Tibial nerve (tissue), 4 donors: Measurements from ENCODE around the gene RNF151. TPM values are rescaled to one million over a fixed set of nuclear protein-coding genes. Genes with fewer than 3 reads are reported as not detected.

ENCODE experiments used
- DNase-seq, 2 donors: peaks; one replicate each; pipeline ENCODE4 v3.0.0-alpha.2; 2019; ENCODE audit warnings: low spot score in 2 of 2
- H3K27ac ChIP-seq, 4 donors: fragments of 200-600 bp; sonication (generic) in 3 of 4; one replicate each; pipeline ENCODE4 v1.5.1; 2017 to 2019; ENCODE audit warnings: mild to moderate bottlenecking in 1 of 4
- H3K27me3 ChIP-seq, 2 donors: fragments of 200-600 bp; sonication (generic) in 1 of 2; one replicate each; pipeline versions ENCODE4 v1.5.1 to v1.6.0; 2017 to 2019
- H3K36me3 ChIP-seq, 3 donors: fragments of 200-600 bp; sonication (generic); one replicate each; pipeline ENCODE4 v1.5.1; 2018 to 2019
- H3K4me1 ChIP-seq, 4 donors: fragments of 200-600 bp; sonication (generic) in 3 of 4; one replicate each; pipeline ENCODE4 v1.5.1; 2017 to 2019
- H3K4me3 ChIP-seq, 4 donors: fragments of 200-600 bp; sonication (generic) in 3 of 4; one replicate each; pipeline ENCODE4 v1.5.1; 2017 to 2019; ENCODE audit warnings: mild to moderate bottlenecking in 1 of 4, moderate library complexity in 1 of 4
- H3K9me3 ChIP-seq, 4 donors: fragments of 200-600 bp; sonication (generic) in 3 of 4; one replicate each; pipeline ENCODE4 v1.5.1; 2017 to 2019
- EP300 ChIP-seq, 2 donors: sonication (generic); formaldehyde crosslinking; IDR thresholded peaks; one replicate each; pipeline ENCODE4 v1.6.1; 2017; ENCODE audit warnings: antibody characterized with exemption in 2 of 2, mild to moderate bottlenecking in 1 of 2
- POLR2A ChIP-seq, 2 donors: fragments of 450-650 bp; IDR thresholded peaks; one replicate each; pipeline ENCODE4 v1.6.1; 2017; ENCODE audit warnings: antibody characterized with exemption in 2 of 2, mild to moderate bottlenecking in 2 of 2, moderate library complexity in 2 of 2
- WGBS, 2 donors: methylation state at CpG; one replicate each; pipeline ENCODE4 v1.1.5; 2018; 5-methylcytosine and 5-hydroxymethylcytosine counted together
- total RNA-seq, 4 donors: library from RNA; depleted of rRNA; stranded (reverse); fragments of >200 nt; gene quantifications; one replicate each; pipeline ENCODE4 v1.1.0, GENCODE V29; 2016
- TF ChIP-seq, protein P1 (sequence below), 5 experiments: fragments of 200-600 bp in 3 of 5; fragments of 450-650 bp in 2 of 5; sonication (generic) in 3 of 5; IDR thresholded peaks; one replicate each; pipeline ENCODE4 v1.5.1; 2016 to 2019; ENCODE audit warnings: antibody characterized with exemption in 5 of 5, mild to moderate bottlenecking in 3 of 5, moderate library complexity in 2 of 5

RNF151 gene
- total RNA-seq, 4 donors from 2014 or later: not detected

DNA sequence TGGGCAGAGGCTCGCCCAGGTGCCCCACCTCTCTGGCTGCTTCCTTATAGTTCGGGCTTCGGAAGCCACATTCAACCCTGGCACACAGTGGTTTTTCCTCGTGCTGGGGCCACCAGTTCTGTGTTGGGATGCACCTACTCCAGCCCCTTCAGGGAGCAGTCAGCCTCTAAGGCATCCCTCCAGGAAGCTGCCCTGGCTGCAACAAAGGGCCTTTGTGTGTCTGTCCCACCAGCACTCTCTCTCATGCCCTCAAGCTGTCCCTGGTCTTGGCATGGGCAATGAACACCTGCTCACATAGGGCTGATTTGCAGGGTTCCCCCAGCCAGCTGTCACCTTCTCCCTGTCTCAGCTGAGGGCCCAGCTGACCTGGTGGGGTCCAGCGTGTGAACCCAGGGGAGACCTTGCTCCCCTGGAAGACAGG is 15.4 kb downstream of the RNF151 start:
- H3K27ac ChIP-seq: no peak overlapping the region
- TF ChIP-seq, protein P1, sequence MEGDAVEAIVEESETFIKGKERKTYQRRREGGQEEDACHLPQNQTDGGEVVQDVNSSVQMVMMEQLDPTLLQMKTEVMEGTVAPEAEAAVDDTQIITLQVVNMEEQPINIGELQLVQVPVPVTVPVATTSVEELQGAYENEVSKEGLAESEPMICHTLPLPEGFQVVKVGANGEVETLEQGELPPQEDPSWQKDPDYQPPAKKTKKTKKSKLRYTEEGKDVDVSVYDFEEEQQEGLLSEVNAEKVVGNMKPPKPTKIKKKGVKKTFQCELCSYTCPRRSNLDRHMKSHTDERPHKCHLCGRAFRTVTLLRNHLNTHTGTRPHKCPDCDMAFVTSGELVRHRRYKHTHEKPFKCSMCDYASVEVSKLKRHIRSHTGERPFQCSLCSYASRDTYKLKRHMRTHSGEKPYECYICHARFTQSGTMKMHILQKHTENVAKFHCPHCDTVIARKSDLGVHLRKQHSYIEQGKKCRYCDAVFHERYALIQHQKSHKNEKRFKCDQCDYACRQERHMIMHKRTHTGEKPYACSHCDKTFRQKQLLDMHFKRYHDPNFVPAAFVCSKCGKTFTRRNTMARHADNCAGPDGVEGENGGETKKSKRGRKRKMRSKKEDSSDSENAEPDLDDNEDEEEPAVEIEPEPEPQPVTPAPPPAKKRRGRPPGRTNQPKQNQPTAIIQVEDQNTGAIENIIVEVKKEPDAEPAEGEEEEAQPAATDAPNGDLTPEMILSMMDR (IDR thresholded peaks at IDR 0.05): no peak
- no peak for TF ChIP-seq POLR2A (IDR thresholded peaks at IDR 0.05)
- TF ChIP-seq EP300 (IDR thresholded peaks at IDR 0.05): no peak
- WGBS, 2 donors: 39 to 43% methylated on average over 5 of the region's 5 CpGs
- peaks cover 0 to 54% of the 10 kb centered on the region in 2 donors for H3K27me3 ChIP-seq
- no peak for DNase-seq
- no peaks in the 10 kb centered on the region for H3K9me3 ChIP-seq
- H3K36me3 ChIP-seq: peaks cover 0 to 44% (median 13%) of the 10 kb centered on the region in 3 donors
- H3K4me3 ChIP-seq: no peak overlapping the region
- peaks cover 0 to 46% (median 24%) of the 10 kb centered on the region in 4 donors for H3K4me1 ChIP-seq

DNA sequence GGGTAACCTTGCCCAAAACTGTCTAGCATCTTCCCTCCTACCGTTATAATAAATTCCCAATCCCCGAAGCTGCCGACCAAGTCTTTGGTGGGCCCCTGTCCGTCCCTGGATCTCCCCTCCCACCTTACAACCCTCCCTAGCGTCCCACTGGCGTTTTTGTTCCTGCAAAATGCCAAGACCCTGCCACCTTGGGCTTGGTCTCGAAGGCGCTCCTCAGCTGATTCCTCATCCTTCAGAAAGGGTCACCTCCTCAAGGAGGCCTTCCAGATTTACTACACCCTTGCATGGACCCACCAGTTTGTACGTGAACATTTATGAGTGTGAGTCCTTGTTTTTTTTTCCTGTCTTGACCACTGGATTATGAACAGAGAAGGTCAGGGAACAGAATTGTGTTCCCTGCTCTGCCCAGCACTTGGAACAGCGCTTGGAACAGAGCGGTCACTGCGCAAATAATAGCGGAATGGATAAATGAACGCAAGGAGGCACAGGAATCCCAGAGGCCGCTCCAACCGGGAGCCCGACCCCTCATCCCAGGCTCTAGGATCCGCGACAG is 16.4 kb downstream of the RNF151 start:
- peaks cover 0 to 41% (median 4%) of the 10 kb centered on the region in 3 donors for H3K36me3 ChIP-seq
- H3K9me3 ChIP-seq: no peaks in the 10 kb centered on the region
- peaks cover 0 to 46% (median 24%) of the 10 kb centered on the region in 4 donors for H3K4me1 ChIP-seq
- TF ChIP-seq POLR2A (IDR thresholded peaks at IDR 0.05): no peak
- TF ChIP-seq, protein P1 (IDR thresholded peaks at IDR 0.05): no peak
- TF ChIP-seq EP300 (IDR thresholded peaks at IDR 0.05): no peak
- peak overlapping the region; percentile 56 to 94 (median 70) for H3K4me3 ChIP-seq
- DNase-seq: no peak
- WGBS, 2 donors: 20 to 30% methylated on average over 17 to 19 of the region's 19 CpGs
- H3K27ac ChIP-seq: peak overlapping the region in 2 of 4 donors; percentile 85 to 86
- H3K27me3 ChIP-seq: peaks cover 0 to 44% of the 10 kb centered on the region in 2 donors

DNA sequence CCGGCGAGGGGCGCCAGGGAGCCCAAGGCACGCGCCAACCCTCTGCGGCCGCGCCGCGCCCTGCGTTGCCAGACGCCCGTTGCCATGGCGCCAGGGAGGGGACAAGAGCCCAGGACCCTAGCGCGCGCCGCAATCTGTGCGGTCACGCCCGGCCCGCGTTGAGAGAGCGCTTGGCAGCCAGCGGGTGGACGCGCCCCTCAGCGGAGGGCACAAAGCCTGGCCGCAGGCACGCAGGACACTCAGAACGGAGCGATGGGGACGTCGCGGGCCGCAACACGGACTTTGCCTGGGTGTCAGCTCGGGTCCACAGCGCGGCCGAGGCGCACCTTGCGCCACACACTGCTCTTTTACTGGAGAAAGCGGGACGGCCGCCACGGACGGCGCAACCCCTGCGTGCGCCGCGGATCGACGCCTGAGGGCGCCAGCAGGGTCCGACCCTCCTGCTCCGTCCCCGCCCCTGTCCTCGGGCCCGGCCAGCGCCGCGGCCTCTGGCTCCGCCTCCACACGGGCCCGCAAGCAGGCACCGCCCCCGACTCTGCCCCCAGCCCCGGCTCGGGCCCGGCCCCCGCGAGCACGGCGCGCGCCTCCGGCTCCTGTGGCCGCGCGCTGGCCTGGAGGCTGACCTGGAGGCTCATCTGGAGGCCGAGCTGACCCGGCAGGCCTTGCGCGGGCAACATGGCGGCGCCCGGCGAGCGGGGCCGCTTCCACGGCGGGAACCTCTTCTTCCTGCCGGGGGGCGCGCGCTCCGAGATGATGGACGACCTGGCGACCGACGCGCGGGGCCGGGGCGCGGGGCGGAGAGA is 17.1 kb downstream of the RNF151 start, which contains the start of gene GFER:
TSS of gene GFER (plus strand) at position 650 of the 803 bp plus-strand sequence. CDS start at position 676, 26 bp downstream.
- Histone ChIP-seq H3K27ac (peak within 1 kb of the TSS in 3 of 4 donors; percentile 80 to 86 (median 85)), H3K27me3 (peaks cover 0 to 44% of the 10 kb centered on the region in 2 donors), H3K4me3 (peak within 1 kb of the TSS; percentile 56 to 94 (median 88)), H3K4me1 (peaks cover 0 to 46% (median 24%) of the 10 kb centered on the region in 4 donors), H3K9me3 (no peaks in the 10 kb centered on the region), H3K36me3 (peaks cover 0 to 34% (median 0%) of the 10 kb centered on the region in 3 donors)
- peak; percentile 71 to 78 for DNase-seq
- no peak for TF ChIP-seq POLR2A (IDR thresholded peaks at IDR 0.05)
- TF ChIP-seq, protein P1 (IDR thresholded peaks at IDR 0.05): peak in 4 of 5 experiments; percentile 20 to 62 (median 45)
- TF ChIP-seq EP300 (IDR thresholded peaks at IDR 0.05): peak in 1 of 2 donors; percentile 64
- 1 to 7% methylated on average over 9 to 33 of the region's 109 CpGs for WGBS, 2 donors

DNA sequence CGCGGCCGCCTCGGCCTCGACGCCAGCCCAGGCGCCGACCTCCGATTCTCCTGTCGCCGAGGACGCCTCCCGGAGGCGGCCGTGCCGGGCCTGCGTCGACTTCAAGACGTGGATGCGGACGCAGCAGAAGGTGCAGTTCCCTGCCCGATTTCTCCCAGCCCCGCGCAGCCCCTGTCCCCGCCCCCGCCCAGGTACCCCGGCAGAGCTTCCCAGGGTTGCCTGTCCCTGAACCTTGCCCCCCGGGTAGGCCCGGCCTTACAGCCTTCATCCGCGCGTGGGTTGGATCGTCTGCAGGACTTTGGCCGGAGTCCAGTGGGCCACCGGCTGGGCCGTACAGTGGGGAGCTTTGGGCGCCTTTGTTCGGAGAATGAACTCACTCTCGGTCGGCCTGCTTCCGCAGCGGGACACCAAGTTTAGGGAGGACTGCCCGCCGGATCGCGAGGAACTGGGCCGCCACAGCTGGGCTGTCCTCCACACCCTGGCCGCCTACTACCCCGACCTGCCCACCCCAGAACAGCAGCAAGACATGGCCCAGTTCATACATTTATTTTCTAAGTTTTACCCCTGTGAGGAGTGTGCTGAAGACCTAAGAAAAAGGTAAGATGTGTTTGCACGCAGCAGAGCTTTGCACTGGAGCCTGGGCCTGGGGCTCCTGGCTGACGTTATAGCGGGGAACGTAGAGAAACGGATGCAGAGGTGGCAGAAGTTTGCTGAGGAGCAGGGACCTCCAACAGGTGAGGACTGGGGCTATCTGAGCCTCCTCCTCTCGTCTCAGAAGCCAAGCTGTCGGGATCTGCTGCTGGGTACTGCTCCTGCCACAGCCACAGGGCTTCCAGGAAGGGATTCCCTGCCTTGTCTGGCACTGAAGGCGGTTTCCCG is 17.9 kb downstream of the RNF151 start:
- Histone ChIP-seq H3K9me3 (no peaks in the 10 kb centered on the region), H3K4me1 (peaks cover 0 to 42% (median 22%) of the 10 kb centered on the region in 4 donors), H3K4me3 (peak overlapping the region; percentile 56 to 94 (median 88)), H3K27ac (peak overlapping the region in 3 of 4 donors; percentile 74 to 86 (median 85)), H3K36me3 (peaks cover 0 to 26% (median 0%) of the 10 kb centered on the region in 3 donors), H3K27me3 (peaks cover 0 to 44% of the 10 kb centered on the region in 2 donors)
- DNase-seq: no peak
- 8 to 10% methylated on average over 44 to 48 of the region's 58 CpGs for WGBS, 2 donors
- no peak for TF ChIP-seq POLR2A (IDR thresholded peaks at IDR 0.05)
- TF ChIP-seq, protein P1 (IDR thresholded peaks at IDR 0.05): no peak
- TF ChIP-seq EP300 (IDR thresholded peaks at IDR 0.05): no peak
